Coronary artery (tissue), 2 donors: ENCODE data around the gene TTC7B.

ENCODE experiments used
- DNase-seq: peaks from one replicate; pipeline ENCODE4 v3.0.0-alpha.2; 2017; ENCODE audit warnings: low spot score
- H3K27ac ChIP-seq, 2 donors: fragments of 200-600 bp; sonication (generic); one replicate each; pipeline ENCODE4 v1.5.1; 2016 to 2019
- H3K4me3 ChIP-seq: fragments of 200-600 bp; sonication (generic); 2 replicates; pipeline ENCODE4 v1.5.1; 2016; ENCODE audit warnings: mild to moderate bottlenecking, moderate library complexity
- TF ChIP-seq, protein P1 (sequence below): fragments of 200-600 bp; sonication (generic); IDR thresholded peaks from one replicate; pipeline ENCODE4 v1.5.1; 2019; ENCODE audit warnings: antibody characterized with exemption

Gene TTC7B

DNA sequence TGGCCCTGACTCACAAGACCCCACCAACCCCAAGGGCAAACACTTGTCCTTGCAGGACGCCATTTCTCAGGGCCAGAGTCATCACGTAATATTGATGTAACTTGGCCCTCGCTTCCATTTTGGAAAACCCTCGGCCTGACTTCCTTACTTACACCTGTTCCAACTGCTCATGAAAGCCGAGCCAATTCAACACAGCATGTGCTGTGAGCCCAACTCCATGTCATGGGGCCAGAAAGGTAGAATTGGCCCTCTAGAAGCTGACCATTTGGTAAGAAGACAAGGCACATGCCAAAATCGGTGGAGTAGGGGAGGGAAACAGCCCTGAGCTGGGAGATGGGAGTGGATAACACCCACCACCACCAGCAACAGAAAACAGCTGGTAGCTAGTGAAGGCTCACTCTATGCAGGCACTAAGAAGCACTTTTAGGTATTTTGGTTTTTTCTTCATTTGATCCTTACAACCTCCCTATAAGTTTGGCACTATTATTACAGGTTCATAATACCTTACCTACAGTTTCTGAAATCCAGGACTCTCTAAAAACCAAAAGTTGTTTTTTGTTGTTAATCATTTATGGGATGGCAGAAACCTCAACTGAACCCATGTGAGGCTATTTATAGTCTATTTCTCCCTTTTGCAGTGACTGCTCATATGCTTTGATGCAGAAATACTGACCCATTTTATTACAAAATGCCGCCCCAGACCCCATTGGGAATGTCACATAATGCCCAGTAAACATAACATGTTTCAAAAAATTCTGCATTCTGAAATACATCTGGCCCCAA lies 6.5 kb downstream of the TTC7B start:
- no peak overlapping the region for H3K27ac ChIP-seq

DNA sequence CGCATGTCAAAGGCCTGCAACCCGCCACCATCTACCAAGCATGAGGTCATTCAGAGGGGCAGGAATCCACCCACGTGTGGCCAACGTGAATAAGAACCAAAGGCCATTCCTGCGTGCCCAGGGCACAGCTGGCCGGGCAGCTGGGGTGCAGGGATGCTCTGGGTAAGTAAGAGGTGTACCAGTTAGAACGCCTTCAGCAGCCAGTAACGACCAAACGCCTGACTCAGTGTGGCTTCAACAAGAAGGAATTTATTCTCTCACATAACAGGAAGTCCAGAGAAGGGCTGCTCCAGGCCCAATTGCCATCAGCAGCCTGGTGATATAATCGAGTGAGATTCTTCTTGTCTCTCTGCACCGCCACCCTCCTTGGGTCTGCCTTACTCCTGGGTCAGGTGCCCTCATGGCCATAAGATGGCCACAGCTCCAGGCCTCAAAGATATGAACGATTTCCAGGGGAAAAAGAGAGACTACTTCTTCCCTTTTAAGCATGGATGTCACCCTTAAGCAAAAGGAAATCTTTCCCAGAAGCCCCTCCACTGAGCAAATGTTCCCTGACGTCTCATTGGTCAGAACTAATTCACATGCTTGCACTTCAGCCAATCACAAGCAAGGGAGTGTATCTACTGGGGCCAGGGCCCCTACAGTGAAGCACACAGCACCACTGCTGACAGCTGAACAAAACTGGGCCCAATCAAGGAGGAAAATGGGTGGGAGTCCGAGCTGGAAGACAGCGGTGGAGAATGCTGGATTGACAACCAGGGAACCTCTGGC lies 7.3 kb downstream of the TTC7B start:
- no peak overlapping the region for H3K4me3 ChIP-seq
- DNase-seq, result no peak
- H3K27ac ChIP-seq, result no peak overlapping the region
- TF ChIP-seq, protein P1, sequence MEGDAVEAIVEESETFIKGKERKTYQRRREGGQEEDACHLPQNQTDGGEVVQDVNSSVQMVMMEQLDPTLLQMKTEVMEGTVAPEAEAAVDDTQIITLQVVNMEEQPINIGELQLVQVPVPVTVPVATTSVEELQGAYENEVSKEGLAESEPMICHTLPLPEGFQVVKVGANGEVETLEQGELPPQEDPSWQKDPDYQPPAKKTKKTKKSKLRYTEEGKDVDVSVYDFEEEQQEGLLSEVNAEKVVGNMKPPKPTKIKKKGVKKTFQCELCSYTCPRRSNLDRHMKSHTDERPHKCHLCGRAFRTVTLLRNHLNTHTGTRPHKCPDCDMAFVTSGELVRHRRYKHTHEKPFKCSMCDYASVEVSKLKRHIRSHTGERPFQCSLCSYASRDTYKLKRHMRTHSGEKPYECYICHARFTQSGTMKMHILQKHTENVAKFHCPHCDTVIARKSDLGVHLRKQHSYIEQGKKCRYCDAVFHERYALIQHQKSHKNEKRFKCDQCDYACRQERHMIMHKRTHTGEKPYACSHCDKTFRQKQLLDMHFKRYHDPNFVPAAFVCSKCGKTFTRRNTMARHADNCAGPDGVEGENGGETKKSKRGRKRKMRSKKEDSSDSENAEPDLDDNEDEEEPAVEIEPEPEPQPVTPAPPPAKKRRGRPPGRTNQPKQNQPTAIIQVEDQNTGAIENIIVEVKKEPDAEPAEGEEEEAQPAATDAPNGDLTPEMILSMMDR, result no peak

More for the DNA sequence above, 6.5 kb downstream of the TTC7B start:
- no peak for DNase-seq
- H3K4me3 ChIP-seq, result no peak overlapping the region
- TF ChIP-seq, protein P1, result no peak

DNA sequence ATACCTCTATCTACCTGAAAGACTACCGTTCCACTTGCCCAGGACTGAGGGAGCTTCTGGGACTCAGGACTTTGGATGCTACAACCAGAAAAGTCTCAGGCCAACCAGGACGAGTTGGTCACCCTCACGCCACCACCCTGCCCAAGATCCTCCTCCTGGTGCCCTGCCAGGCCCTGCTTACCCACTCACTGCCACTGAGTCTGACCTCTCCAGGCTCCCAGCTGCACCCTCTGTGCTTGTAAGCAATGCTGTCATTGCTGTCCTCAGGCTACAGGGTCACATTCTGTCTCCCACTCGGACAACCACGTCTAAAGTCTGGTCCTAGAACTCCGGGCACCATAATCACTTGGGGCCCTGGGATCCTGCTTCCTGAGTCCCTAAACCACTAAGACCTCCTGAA lies 9.2 kb downstream of the TTC7B start:
- H3K4me3 ChIP-seq, result no peak overlapping the region
- TF ChIP-seq, protein P1, result no peak
- no peak for DNase-seq
- peak overlapping the region in 1 of 2 donors; percentile 16 for H3K27ac ChIP-seq

DNA sequence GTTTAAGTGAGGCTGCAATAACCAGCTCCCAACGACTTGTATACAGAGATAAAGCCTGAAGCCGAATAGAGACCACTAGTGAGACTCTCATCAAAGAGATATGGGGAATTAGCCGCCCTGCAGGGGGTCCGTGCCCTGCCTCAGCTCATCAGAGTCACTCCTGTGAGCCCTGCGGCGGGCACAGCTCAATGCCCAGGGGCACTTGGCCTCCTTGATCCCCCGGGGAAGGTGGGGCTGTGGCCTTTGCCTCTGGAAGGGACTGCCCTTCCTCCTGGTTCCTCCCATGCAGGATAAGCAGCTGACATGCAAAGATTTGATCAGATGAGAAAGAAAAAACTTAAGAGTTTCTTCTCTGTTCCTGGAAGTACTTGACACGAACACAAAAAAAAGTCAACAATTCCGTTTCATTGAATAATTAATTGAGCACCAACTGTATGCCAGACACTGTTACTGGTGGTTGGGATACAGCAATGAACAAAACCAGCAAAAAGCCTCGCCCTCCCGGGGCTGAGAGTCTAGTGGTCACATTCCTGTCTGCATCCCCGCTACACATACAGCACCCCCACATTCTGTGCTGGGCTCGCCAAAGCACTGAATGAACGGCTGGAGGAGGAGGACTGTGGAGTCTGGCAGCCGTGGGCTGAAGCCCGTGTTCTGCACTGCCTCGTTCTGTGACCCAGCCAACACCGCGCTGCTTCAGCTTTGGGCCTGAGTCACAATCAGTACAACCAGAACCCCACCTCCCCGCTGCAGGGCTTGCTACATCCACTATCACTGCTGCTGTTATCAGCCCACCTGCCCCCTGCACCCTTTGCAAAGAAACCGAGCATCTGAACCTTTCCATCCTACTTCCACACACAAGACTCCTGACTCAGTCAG lies 10.3 kb downstream of the TTC7B start:
- DNase-seq, result no peak
- Histone ChIP-seq H3K4me3 (no peak overlapping the region), H3K27ac (no peak overlapping the region)
- TF ChIP-seq, protein P1, result no peak

DNA sequence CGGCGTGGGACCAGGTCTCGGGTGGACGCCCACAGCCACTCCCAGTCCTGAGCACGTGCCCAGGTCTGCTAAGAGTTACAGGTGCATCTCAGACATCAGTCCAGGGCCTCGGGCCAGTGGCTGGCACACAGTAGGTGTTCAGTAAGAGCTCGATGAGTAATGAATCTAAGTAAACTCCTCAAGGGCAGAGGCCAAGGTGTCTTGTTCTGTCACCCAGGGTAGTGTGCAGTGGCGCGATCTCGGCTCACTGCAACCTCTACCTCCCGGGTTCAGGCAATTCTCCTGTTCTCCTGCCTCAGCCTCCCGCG lies 11.2 kb downstream of the TTC7B start:
- H3K4me3 ChIP-seq, result no peak overlapping the region
- TF ChIP-seq, protein P1, result no peak
- DNase-seq, result no peak
- no peak overlapping the region for H3K27ac ChIP-seq

DNA sequence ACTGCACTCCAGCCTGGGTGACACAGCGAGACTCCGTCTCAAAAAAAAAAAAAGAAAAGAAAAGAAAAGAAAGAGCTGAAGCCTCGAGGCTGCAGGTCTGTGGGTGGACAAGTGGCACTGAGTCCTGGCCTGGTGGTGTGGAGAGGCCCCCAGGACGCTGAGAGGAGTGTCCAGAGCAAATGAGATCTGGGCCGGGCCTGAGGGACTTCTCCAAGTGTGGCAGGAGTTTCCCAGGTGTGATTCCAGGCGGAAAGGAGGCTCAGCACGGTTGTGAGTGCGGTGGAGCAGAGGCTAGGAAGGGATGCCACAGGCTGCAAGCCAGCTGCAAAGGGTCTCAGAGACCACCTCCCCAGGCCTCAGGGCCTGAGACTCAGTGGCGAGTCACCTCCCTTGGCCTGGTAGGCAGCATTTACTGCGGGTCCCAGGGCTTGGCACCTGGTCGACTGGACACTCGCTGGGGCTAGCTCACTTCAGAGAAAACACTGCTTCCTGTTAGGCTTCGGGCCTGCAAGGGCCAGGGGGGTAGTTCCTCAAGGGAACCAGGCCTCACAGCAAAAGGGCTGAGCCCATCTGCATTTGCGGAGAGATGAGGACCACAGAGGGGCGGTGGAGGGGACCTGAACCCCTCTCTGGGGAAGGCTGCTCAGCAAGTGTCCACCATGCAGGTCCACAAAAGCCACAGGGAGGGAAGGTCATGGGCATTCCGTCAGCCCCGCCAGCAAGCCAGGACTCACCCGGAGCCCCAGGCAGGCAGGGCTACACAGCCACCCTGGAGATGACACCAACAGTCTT lies 11.7 kb downstream of the TTC7B start:
- TF ChIP-seq, protein P1, result no peak
- DNase-seq, result no peak
- Histone ChIP-seq H3K27ac (no peak overlapping the region), H3K4me3 (no peak overlapping the region)
